GM23338 (cell line): ENCODE data around the gene HEATR5B.

Source experiments
- EZH2 ChIP-seq: fragments of 200-600 bp; sonication (generic); IDR thresholded peaks from one replicate; pipeline ENCODE4 v1.8.0; 2017; ENCODE audit warnings: antibody characterized with exemption, mild to moderate bottlenecking, low read depth; ENCODE audit not compliant: unreplicated experiment
- NANOG ChIP-seq: IDR thresholded peaks from 2 replicates; pipeline ENCODE4 v1.6.1; 2016; ENCODE audit warnings: antibody characterized with exemption, borderline replicate concordance
- POLR2AphosphoS5 ChIP-seq: IDR thresholded peaks from 2 replicates; pipeline ENCODE4 v1.6.1; 2016; ENCODE audit warnings: antibody characterized with exemption, low read depth
- TF ChIP-seq, protein P1 (sequence below), 2 experiments: fragments of 200-600 bp in 1 of 2; sonication (generic) in 1 of 2; conservative IDR thresholded peaks; 2 replicates each; pipeline versions ENCODE4 v1.5.1 to v1.6.1; 2016 to 2017; ENCODE audit warnings: antibody characterized with exemption in 2 of 2, low read depth in 2 of 2, mild to moderate bottlenecking in 2 of 2, moderate library complexity in 1 of 2

- TF ChIP-seq, protein P1, sequence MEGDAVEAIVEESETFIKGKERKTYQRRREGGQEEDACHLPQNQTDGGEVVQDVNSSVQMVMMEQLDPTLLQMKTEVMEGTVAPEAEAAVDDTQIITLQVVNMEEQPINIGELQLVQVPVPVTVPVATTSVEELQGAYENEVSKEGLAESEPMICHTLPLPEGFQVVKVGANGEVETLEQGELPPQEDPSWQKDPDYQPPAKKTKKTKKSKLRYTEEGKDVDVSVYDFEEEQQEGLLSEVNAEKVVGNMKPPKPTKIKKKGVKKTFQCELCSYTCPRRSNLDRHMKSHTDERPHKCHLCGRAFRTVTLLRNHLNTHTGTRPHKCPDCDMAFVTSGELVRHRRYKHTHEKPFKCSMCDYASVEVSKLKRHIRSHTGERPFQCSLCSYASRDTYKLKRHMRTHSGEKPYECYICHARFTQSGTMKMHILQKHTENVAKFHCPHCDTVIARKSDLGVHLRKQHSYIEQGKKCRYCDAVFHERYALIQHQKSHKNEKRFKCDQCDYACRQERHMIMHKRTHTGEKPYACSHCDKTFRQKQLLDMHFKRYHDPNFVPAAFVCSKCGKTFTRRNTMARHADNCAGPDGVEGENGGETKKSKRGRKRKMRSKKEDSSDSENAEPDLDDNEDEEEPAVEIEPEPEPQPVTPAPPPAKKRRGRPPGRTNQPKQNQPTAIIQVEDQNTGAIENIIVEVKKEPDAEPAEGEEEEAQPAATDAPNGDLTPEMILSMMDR (conservative IDR thresholded peaks at IDR 0.05; ENCODE audit: low read depth in 2 of 2) = no peak
- TF ChIP-seq EZH2 = no peak
- TF ChIP-seq NANOG = no peak
- TF ChIP-seq POLR2AphosphoS5 = no peak
Measured at GRCh38 chr2:36971990-36972389, 112.2 kb downstream of the HEATR5B start.
